NB4 (cell line): ENCODE results near the gene KL.

Experiments used
- DNase-seq: peaks from one replicate; pipeline ENCODE4 v3.0.0; 2010; ENCODE audit warnings: low read depth
- H3K4me3 ChIP-seq: one replicate; pipeline ENCODE4 v1.5.1; 2011; ENCODE audit warnings: mild to moderate bottlenecking, low read depth, low read length, moderate library complexity
- MYC ChIP-seq: IDR thresholded peaks from 2 replicates; pipeline ENCODE4 v1.6.1; 2011; ENCODE audit warnings: low read depth, low read length
- POLR2A ChIP-seq: IDR thresholded peaks from 2 replicates; pipeline ENCODE4 v1.6.1; 2011; ENCODE audit warnings: mild to moderate bottlenecking; ENCODE audit not compliant: insufficient read length; ENCODE audit errors: extremely low read depth
- TF ChIP-seq, protein P1 (sequence below): IDR thresholded peaks from one replicate; pipeline ENCODE4 v1.5.1; 2012; ENCODE audit warnings: low read depth, low read length
- TF ChIP-seq, protein P2 (sequence below): IDR thresholded peaks from 2 replicates; pipeline ENCODE4 v1.6.1; 2011; ENCODE audit warnings: low read depth, low read length

The KL gene

DNA sequence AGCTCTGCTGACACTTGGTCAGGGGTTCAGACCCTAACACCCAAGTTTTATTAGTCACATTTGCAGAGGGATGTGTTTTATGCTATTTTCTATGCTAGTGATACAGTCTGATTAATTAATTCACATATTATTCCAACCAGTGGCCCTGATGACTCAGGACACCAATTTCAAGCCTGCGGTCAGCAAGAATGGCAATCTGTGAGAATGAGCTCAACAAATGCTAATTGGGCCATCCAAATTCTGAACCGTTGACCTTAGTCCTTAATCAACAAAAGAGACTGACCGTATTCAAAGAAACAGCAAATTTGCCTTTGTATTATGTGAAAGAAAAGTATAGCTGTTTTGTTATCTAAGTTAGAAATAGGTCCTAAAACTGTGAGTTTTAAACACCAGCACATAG, 9.6 kb upstream of the KL start:
- no peak for TF ChIP-seq POLR2A
- TF ChIP-seq, protein P1, sequence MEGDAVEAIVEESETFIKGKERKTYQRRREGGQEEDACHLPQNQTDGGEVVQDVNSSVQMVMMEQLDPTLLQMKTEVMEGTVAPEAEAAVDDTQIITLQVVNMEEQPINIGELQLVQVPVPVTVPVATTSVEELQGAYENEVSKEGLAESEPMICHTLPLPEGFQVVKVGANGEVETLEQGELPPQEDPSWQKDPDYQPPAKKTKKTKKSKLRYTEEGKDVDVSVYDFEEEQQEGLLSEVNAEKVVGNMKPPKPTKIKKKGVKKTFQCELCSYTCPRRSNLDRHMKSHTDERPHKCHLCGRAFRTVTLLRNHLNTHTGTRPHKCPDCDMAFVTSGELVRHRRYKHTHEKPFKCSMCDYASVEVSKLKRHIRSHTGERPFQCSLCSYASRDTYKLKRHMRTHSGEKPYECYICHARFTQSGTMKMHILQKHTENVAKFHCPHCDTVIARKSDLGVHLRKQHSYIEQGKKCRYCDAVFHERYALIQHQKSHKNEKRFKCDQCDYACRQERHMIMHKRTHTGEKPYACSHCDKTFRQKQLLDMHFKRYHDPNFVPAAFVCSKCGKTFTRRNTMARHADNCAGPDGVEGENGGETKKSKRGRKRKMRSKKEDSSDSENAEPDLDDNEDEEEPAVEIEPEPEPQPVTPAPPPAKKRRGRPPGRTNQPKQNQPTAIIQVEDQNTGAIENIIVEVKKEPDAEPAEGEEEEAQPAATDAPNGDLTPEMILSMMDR: no peak
- H3K4me3 ChIP-seq: no peak overlapping the region
- DNase-seq: no peak

DNA sequence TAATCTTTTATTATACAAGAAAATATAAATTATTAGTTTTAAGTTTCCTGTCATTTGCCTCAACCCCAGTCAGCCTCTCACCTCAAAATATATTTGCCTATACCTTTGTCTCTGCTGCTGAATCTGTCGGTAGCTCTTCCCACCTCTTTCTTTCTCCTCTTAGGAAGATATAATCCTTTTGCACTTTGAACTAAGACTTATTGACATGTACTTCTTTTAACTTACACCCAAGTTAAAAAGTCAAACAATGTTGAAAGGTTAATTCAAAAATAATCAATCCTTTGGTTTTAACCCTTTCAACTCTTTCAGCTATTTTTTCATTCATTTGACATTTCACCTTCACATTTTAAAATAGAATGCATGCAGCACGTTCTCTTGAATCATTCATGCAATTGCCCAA, 9.0 kb upstream of the KL start:
- no peak for DNase-seq
- no peak for TF ChIP-seq POLR2A
- TF ChIP-seq, protein P2, sequence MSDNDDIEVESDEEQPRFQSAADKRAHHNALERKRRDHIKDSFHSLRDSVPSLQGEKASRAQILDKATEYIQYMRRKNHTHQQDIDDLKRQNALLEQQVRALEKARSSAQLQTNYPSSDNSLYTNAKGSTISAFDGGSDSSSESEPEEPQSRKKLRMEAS: no peak
- TF ChIP-seq MYC: no peak
- TF ChIP-seq, protein P1: no peak
- H3K4me3 ChIP-seq: no peak overlapping the region

DNA sequence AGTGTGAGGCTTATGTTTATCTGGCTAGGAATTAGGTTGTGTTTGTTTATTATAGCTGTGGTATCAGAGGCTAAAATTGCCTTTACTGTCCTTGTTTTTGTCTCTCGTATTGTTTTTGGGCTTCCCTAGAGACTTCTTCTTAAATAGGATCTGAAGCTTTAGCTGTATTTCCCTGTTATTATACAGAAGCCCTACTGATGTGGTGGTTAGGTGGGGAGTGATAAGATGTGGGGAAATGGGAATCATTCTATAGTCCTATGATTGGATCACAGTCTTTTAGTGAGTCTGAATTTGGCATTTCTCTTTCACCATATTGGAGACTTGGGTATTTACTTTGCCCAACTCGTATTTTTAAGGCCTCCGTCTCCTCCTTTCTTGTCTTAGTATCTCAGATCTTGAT, 8.3 kb upstream of the KL start:
- DNase-seq: no peak
- no peak overlapping the region for H3K4me3 ChIP-seq
- TF ChIP-seq, protein P1: no peak
- TF ChIP-seq, protein P2: no peak

DNA sequence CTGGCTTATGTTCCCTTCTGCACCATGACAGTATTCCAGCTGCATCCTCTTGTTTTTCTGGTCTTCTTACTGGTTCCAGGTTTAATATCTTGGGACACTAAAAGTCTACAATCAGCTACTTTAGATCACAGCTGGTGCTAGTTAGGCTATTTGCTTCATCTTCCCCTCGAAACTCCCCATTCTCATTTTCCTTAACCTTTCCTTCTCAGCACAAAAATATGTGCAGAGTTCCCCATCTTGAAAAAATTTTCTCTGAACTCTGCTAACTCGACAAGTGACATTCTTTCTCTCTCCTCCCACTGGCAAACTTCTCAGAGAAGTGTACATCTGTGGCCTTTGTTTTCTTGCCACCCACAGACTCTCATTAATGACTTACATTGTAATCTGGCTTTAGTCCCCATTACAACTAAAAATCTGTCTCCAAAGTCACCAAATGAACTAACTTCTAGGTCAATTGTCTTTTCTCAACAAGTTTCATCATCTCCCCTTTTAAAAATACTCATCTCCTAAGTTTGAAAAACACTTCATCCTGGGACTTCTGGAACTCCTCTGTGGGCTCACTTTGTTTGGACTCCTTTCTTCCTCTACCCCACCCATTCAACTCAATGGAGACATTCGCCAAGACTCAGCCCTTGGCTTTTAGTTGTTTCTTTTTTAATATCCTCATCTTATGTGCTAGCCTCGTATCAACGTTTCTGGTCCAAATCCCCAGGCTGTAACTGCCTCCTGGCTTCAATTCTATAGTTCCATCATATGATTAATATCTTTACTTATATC, 7.1 kb upstream of the KL start:
- H3K4me3 ChIP-seq: no peak overlapping the region
- TF ChIP-seq POLR2A (no peak), MYC (no peak)
- TF ChIP-seq, protein P1: no peak
- TF ChIP-seq, protein P2: no peak
- DNase-seq: no peak

DNA sequence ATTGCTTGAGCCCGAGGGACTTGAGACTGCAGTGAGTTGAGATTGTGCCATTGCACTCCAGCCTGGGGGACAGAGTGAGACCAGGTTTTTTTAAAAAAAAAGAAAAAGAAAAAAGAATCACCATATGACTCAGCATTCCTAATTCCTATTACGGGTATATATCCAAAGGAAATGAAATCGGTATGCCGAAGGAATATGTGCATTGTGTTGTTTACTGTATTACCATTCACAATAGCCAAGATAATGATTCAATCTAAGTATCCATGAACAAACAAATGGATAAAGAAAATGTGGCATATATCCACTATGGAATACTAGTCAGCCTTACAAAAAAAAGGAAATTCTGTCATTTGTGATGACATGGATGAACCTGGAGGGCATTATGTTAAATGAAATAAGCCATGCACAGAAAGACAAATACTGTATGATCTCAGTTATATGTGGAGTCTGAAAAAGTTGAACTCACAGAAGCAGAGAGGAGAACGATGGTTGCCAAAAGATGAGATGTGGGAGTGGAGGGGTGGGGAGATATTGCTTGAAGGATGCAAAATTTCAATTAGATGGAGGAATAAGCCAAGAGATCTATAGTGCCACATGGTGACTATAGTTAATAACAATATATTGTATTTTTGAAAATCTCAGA, 4.3 kb upstream of the KL start:
- TF ChIP-seq POLR2A (no peak), MYC (no peak)
- TF ChIP-seq, protein P2: no peak
- TF ChIP-seq, protein P1: no peak
- H3K4me3 ChIP-seq: no peak overlapping the region
- DNase-seq: no peak
